ENCODE results near the gene PECR.

Gene PECR

GRCh38 chr2:215998636-215999035 lies 83.0 kb downstream of the PECR start:
- TF ChIP-seq REST (IDR thresholded peaks at IDR 0.05; ENCODE audit: low read depth), result no peak
- TF ChIP-seq RAD21 (IDR thresholded peaks at IDR 0.05; ENCODE audit: low read depth), result no peak
- TF ChIP-seq EP300 (IDR thresholded peaks at IDR 0.05; ENCODE audit: borderline replicate concordance), result no peak
- TF ChIP-seq MAX (IDR thresholded peaks at IDR 0.05), result no peak
- no peak for TF ChIP-seq FOXM1 (IDR thresholded peaks at IDR 0.05; ENCODE audit: borderline replicate concordance, low read depth)
- TF ChIP-seq CREB1 (IDR thresholded peaks at IDR 0.05; ENCODE audit: low read depth), result no peak
- TF ChIP-seq TCF12 (IDR thresholded peaks at IDR 0.05; ENCODE audit: low read depth), result no peak
- TF ChIP-seq ZBTB7A (IDR thresholded peaks at IDR 0.05; ENCODE audit: low read depth), result no peak
- TF ChIP-seq TAF1 (IDR thresholded peaks at IDR 0.05; ENCODE audit: low read depth), result no peak
- no peak for TF ChIP-seq USF1 (IDR thresholded peaks at IDR 0.05)
- TF ChIP-seq EGR1 (IDR thresholded peaks at IDR 0.05), result no peak
- TF ChIP-seq NFIC (IDR thresholded peaks at IDR 0.05), result no peak
- no peak for TF ChIP-seq TEAD4 (IDR thresholded peaks at IDR 0.05)
- no peak for TF ChIP-seq YY1 (IDR thresholded peaks at IDR 0.05; ENCODE audit: low read depth)
- TF ChIP-seq CEBPB (IDR thresholded peaks at IDR 0.05), result no peak

GRCh38 chr2:215997219-215997618 lies 84.4 kb downstream of the PECR start:
- TF ChIP-seq FOXM1 (IDR thresholded peaks at IDR 0.05; ENCODE audit: borderline replicate concordance, low read depth) (no peak), EP300 (IDR thresholded peaks at IDR 0.05; ENCODE audit: borderline replicate concordance) (no peak), TCF12 (IDR thresholded peaks at IDR 0.05; ENCODE audit: low read depth) (no peak), TEAD4 (IDR thresholded peaks at IDR 0.05) (no peak)

- TF ChIP-seq USF1 (IDR thresholded peaks at IDR 0.05), result no peak
- TF ChIP-seq YY1 (IDR thresholded peaks at IDR 0.05; ENCODE audit: low read depth), result no peak
- no peak for TF ChIP-seq EP300 (IDR thresholded peaks at IDR 0.05; ENCODE audit: borderline replicate concordance)
- no peak for TF ChIP-seq CEBPB (IDR thresholded peaks at IDR 0.05)
- no peak for TF ChIP-seq TEAD4 (IDR thresholded peaks at IDR 0.05)
- no peak for TF ChIP-seq ZBTB7A (IDR thresholded peaks at IDR 0.05; ENCODE audit: low read depth)
- TF ChIP-seq MAX (IDR thresholded peaks at IDR 0.05), result no peak
- TF ChIP-seq RAD21 (IDR thresholded peaks at IDR 0.05; ENCODE audit: low read depth), result no peak
- TF ChIP-seq REST (IDR thresholded peaks at IDR 0.05; ENCODE audit: low read depth), result no peak
- no peak for TF ChIP-seq TAF1 (IDR thresholded peaks at IDR 0.05; ENCODE audit: low read depth)
- no peak for TF ChIP-seq TCF12 (IDR thresholded peaks at IDR 0.05; ENCODE audit: low read depth)
- no peak for TF ChIP-seq NFIC (IDR thresholded peaks at IDR 0.05)
- no peak for TF ChIP-seq CREB1 (IDR thresholded peaks at IDR 0.05; ENCODE audit: low read depth)
These were observed 86.7 kb downstream of the PECR start for GRCh38 chr2:215994911-215995310.

All from Ishikawa (cell line).